Measurements from ENCODE around the gene ZNF398.

DNA sequence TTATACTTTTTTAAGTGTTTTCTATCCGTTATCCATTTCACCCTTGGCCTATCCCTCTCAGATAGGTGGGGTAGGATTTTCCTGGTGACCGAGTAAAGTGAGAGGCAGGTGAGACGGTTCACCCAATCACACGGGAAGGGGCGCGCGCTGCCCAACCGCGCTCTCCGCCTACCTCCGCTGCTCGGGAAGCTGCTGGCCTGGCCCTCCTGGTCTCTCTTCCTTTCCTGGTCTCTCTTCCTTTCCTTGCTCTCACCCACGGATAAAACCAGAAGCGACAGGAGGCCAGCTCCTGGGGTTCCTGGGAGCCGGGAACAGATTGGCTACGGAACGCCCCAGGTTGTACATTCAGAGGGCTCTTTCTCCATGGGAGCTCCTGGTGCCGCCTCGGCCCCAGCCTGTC, 77.9 kb downstream of the ZNF398 start:
- TF ChIP-seq, protein P1, sequence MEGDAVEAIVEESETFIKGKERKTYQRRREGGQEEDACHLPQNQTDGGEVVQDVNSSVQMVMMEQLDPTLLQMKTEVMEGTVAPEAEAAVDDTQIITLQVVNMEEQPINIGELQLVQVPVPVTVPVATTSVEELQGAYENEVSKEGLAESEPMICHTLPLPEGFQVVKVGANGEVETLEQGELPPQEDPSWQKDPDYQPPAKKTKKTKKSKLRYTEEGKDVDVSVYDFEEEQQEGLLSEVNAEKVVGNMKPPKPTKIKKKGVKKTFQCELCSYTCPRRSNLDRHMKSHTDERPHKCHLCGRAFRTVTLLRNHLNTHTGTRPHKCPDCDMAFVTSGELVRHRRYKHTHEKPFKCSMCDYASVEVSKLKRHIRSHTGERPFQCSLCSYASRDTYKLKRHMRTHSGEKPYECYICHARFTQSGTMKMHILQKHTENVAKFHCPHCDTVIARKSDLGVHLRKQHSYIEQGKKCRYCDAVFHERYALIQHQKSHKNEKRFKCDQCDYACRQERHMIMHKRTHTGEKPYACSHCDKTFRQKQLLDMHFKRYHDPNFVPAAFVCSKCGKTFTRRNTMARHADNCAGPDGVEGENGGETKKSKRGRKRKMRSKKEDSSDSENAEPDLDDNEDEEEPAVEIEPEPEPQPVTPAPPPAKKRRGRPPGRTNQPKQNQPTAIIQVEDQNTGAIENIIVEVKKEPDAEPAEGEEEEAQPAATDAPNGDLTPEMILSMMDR (IDR thresholded peaks at IDR 0.05) = no peak
- no peak for TF ChIP-seq POLR2AphosphoS5 (IDR thresholded peaks at IDR 0.05)
